GM21526 (cell line): Measurements from ENCODE around the gene ADIRF.
"Not testable (repeated sequence)": the region's sequence is repeated elsewhere in the genome, so short reads cannot be mapped to it uniquely, and the experiment has no call there.

Experiments used
- ATAC-seq: cut with Tn5 transposase; IDR thresholded peaks from one replicate; pipeline ENCODE4 v1.9.1; 2021; ENCODE audit warnings: moderate library complexity; ENCODE audit not compliant: unreplicated experiment, low FRiP score

The ADIRF gene

DNA sequence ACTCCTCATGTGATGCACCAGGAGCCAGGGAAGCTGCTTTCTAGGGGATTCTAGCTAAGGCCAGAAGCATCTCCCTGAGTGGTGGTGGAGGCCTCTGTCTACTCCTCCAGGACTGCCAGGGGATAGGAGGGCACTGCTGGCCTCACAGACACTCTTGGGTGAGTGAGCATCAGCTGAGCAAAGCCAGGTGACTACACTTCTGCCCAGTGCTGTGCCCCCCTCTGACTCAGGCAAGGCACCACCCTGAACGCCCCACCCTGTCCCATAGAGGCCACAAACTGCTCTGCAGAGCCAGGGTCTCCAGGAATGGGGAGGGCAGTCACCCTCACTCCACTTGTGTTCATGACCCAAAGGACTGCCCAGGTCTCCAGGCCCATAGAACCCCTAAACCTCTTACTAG lies 51.2 kb downstream of the ADIRF start:
- ATAC-seq, result not testable (repeated sequence)

DNA sequence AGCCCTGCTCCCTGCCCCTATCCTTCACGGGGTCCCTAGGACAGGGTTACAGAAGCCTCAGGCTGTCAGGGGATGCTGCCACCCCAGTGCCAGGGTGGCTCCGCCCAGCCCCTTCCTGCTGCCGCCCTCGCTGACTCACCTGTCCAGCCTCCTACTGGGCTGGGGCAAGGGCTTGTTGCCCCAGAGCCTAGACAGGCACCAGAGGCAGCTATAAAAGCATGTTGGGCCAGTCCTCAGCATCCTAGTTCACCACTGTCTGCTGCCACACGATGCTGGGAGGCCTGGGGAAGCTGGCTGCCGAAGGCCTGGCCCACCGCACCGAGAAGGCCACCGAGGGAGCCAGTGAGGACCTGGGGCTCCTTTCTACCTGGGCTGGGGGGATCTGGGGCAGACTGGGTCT lies 51.8 kb downstream of the ADIRF start, which contains the start of gene FAM25A:
Gene FAM25A (plus strand): TSS at position 239 of the 400 bp plus-strand sequence. CDS start 31 bp downstream, at position 270.
- not testable (repeated sequence) for ATAC-seq
